HT-29 (cell line): Measurements from ENCODE around the gene OR4D6. TPM values are rescaled to one million over a fixed set of nuclear protein-coding genes. Genes with fewer than 3 reads are reported as not detected.
A peak's percentile ranks its signal among the peaks of the same experiment; 100 is the strongest.
"Not testable (repeated sequence)": the region's sequence is repeated elsewhere in the genome, so short reads cannot be mapped to it uniquely, and the experiment has no call there.

Experiments used
- DNase-seq: peaks from one replicate; pipeline ENCODE4 v3.0.0-alpha.2; 2015; ENCODE audit warnings: low spot score
- total RNA-seq: library from RNA; depleted of rRNA; stranded (reverse); fragments of >200 nt; shearing (Covaris generic); gene quantifications from 2 replicates; pipeline ENCODE4 v1.2.3, GENCODE V29; 2014; rRNA removed

Gene OR4D6
- not detected in 2 replicates for total RNA-seq

GRCh38 chr11:59456661-59457060, at the start of gene OR4D6:
TSS of gene OR4D6 (plus strand) at chr11:59456961. CDS start at chr11:59456961, 0 bp downstream.
- DNase-seq = no peak

DNA sequence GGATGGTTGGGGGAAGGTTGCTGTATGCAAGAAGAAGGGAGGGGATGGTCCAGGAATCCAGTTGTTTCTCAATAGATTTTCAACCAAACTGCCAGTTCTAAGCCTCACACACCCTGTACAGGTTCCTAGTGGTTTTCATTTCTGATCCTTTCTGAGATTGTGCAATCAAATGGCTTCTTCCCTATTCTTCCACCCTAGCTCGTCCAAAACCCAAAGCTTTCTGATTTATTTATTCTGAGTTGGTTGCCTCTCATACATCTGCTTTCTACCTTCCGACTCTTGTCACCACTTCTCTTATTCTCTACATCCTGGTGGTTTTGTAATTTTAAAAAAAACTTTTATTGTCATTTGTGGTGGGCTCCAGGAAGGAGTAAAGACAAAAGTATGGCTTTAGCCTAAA, 43.1 kb upstream of the OR4D6 start:
- no peak for DNase-seq

DNA sequence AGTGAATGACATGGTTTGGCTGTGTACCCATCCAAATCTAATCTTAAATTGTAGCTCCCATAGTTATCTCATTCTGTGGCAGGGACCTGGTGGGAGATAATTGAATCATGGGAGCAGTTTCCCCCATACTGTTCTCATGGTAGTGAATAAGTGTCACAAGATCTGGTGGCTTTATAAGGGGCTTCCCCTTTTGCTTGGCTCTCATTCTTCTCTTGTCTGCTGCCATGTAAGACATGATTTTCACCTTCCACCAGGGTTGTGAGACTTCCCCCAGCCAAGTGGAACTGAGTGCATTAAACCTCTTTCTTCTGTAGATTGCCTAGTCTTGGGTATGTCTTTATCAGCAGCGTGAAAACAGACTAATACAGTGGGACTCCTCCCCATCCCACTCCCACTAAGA, 41.6 kb upstream of the OR4D6 start:
- no peak for DNase-seq

DNA sequence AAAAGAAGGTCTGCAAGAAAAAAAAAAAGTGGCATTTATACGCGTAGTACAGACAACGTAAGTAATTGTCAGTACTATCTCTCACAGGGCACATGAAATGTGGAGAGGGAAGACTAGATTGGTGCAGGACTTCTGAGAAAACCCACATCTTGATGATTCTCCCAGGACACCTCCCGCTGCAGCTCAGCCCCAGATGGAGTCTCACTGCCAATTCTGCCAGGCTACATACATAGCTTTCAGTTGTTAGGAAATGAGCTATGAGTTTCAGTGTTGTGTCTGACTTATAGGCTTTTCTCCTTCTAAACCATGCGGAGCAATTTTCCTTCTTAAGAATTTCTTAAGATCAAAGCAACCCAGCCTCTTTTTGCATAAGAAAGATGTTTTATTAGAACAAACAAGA, 40.1 kb upstream of the OR4D6 start:
- DNase-seq = no peak

GRCh38 chr11:59417023-59417422, 39.7 kb upstream of the OR4D6 start:
- no peak for DNase-seq

DNA sequence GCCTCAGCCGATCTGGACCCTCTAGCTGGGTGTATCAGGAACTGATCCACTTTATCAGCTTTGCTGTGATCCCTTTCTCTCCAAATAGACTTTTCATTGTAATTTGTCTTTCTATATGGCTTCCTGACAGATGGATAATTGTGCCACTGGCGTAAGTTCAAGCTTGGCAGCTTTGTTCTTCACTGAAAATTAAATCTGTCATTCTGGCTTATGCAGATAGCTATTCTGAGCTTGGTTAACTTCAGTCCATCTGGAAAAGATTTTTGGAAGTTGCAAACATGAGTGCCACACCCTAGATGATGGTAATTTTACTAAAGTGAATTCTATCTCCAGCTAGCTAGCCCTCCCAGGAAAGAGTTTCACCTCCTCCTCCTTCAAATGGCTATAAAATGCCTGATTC, 38.6 kb upstream of the OR4D6 start:
- no peak for DNase-seq

DNA sequence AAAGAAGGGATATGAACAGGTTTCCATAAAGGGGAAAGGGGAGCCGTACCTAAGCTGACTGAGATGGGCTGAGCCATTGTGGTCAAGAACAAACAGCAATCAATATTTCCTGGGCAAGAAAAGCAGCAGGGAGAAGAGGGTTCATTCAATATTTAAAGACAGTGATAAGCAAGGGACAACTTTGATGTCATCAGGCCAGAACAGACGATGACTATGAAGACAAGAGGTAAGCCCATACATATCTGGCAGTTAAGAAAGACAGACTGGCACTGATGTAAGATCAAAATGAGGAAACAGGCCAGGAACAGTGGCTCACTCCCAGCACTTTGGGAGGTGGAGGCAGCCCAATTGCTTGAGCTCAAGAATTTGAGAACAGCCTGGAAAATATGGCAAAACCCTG, 32.9 kb upstream of the OR4D6 start:
- no peak for DNase-seq

DNA sequence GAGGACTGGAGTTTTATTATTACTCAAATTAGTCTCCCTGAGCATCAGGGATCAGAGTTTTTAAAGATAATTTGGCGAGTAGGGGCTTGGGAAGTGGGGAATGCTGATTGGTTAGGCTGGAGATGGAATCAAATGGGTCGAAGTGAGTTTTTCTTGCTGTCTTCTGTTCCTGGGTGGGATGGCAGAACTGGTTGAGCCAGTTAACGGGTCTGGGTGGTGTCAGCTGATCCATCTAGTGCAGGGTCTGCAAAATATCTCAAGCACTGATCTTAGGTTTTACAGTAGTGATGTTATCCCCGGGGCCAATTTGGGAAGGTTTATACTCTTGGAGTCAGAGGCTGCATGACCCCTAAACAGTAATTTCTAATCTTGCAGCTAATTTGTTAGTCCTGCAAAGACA, 31.6 kb upstream of the OR4D6 start:
- DNase-seq = no peak

DNA sequence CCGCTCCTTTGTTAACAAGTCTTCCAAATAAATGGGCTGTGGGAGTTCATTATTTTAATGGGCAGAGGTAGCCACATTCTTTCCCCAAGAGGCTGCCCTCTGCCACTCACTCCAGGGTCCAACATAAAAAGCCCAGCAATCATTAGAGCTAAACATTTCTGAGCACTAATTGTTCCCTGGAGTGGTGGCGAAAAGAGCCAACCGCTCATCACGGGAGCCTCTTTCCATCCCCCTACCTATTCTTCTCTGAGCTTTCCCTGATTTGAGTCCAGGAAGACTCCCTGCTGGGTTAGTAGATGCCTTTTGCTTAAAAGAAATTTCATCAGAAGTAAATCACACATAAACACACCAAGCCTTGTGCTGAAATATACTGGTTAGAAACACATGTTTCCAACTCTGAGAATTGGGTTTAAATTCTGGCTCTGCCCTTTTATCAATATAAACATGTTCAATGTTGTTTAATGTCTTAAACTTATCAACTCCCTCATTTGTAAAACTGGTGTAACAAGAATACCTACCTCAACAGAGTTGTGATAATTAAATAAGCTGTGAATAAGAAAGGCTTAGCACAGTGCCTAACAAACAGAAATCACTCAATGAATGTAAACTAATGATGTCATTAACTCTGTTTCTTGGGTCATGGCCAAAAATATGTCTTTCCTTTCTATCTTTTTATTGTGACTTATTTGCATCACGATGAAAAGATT, 30.2 kb upstream of the OR4D6 start, which contains the start of gene OR5A2:
Gene OR5A2, minus strand, starts transcription at position 53 of the 707 bp plus-strand sequence. CDS start 3,460 bp downstream, outside the sequence.
- no peak for DNase-seq

DNA sequence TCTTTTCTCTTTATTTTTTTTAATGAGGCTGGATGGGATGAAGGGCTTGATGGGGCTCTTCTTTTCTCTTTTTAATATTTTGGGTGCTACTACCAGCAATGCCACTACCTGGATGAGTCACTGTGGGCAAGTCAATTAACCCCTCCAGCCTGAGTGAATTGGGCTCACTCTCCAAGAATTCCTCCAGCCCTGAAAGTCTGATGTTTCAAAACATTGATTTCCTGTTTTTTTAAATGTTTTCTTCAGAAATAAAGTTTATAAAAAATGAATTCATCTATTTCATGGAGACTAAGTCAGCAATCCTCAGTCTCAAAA, 29.7 kb upstream of the OR4D6 start:
- no peak for DNase-seq

GRCh38 chr11:59429924-59430516, 26.7 kb upstream of the OR4D6 start:
- peak; percentile 89 for DNase-seq

GRCh38 chr11:59436169-59436568, 20.6 kb upstream of the OR4D6 start, which contains the start of gene OR5A1:
TSS of gene OR5A1 (plus strand) at chr11:59436469. CDS start at chr11:59443169, 6,700 bp downstream.
- no peak for DNase-seq

DNA sequence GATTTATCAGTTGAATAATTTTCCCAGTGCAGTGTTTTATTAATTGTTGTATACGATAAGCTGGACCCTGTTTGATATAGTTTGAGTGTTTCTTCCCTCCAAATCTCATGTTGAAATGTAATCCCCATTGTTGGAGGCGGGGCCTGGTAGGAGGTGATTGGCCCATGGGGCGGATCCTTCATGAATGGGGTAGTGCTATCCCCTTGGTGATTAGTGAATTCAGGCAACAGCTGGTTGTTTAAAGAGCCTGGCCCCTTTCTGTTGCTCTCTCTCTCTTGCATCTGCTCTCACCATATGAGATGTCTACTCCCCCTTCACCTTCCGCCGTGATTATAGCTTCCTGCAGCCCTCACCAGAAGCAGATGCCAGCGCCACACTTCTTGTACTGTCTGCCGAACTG, 19.0 kb upstream of the OR4D6 start:
- DNase-seq = no peak

- not testable (repeated sequence) for DNase-seq
These were observed 11.1 kb upstream of the OR4D6 start for GRCh38 chr11:59445624-59446023.

- DNase-seq = no peak
These were observed 8.3 kb upstream of the OR4D6 start for GRCh38 chr11:59448484-59448883.

- no peak for DNase-seq
These were observed 3.2 kb downstream of the OR4D6 start for GRCh38 chr11:59459916-59460315.

- peak; percentile 23 for DNase-seq
These were observed 6.5 kb downstream of the OR4D6 start for GRCh38 chr11:59463190-59463641.

- no peak for DNase-seq
These were observed 16.3 kb downstream of the OR4D6 start, which contains the start of gene OR4D10 for GRCh38 chr11:59473015-59473414. TSS of gene OR4D10 (plus strand) at chr11:59473315. CDS start at chr11:59477430, 4,115 bp downstream.

DNA sequence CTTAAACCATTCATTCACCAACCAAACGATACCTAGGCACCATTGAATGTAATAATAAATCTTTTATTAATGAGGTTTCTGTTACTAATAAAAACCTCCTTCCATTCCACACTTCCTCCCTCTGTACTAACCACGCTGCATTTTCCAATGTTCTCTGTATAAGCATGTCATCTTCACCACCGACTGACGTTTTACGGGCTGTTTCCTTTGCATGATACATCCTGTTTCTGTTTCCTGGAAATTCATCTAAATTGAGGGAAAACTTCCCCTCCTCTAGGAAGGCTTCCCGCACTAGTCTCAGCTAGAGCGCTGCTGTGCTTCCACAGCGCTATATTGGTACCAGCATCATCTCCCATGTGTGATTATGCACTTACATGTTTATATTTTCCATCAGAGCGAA, 18.4 kb downstream of the OR4D6 start:
- no peak for DNase-seq

- no peak for DNase-seq
These were observed 23.1 kb downstream of the OR4D6 start for GRCh38 chr11:59479906-59480305.

- DNase-seq = no peak
These were observed 23.6 kb downstream of the OR4D6 start for GRCh38 chr11:59480359-59480758.

DNA sequence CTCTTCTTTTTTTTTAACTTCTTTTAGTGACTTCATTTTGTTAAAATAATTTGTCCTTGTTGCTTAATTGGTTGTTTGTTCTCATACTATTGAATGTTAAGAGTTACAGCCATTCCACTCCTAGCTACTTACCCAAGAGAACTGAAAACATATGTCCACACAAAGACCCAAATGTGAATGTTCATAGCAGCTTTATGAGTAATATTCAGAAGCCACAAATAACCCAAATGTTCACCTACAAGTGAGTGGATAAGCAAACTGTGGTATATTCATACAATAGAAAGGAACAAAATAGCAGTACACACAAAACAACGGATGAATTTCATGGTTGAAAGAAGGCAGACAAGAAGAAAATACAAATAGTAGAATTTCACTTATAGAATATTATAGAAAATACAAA, 45.2 kb downstream of the OR4D6 start:
- no peak for DNase-seq

DNA sequence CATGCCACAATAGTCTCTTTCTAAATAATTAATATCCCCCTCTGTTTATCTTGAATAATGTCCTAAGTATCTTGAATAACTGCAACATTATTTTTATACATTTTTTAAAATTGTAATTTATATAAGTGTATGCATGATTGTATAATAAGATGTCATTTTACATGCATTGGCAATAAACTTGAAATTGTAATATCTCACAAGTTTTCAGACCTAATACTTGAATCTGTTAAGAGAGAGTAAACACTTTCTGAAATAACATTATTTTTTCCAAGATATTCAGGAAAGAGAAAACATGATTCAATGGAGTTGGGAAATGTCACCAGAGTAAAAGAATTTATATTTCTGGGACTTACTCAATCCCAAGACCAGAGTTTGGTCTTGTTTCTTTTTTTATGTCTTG, 46.5 kb downstream of the OR4D6 start, which contains the start of gene OR4D11:
Gene OR4D11, plus strand, starts transcription at position 301 of the 400 bp plus-strand sequence. Its CDS starts 0 bp downstream, at position 301.
- no peak for DNase-seq
